HUES64 (cell line): Measurements from ENCODE around the gene C1QTNF6.

Experiments
- H3K27ac ChIP-seq: 2 replicates; pipeline ENCODE4 v1.7.0; 2013; ENCODE audit warnings: low read depth, low read length, inconsistent platforms
- H3K27me3 ChIP-seq: 2 replicates; pipeline ENCODE4 v1.6.1; 2013; ENCODE audit warnings: mild to moderate bottlenecking, low read length; ENCODE audit not compliant: insufficient read depth
- H3K36me3 ChIP-seq: 2 replicates; pipeline ENCODE4 v1.6.1; 2013; ENCODE audit warnings: mild to moderate bottlenecking, low read length; ENCODE audit not compliant: insufficient read depth
- H3K4me1 ChIP-seq: 2 replicates; pipeline ENCODE4 v1.6.1; 2013; ENCODE audit warnings: mild to moderate bottlenecking, low read length, moderate library complexity; ENCODE audit not compliant: insufficient read depth
- H3K4me3 ChIP-seq: 2 replicates; pipeline ENCODE4 v1.5.1; 2013; ENCODE audit warnings: mild to moderate bottlenecking, low read length, moderate library complexity
- H3K9ac ChIP-seq: 2 replicates; pipeline ENCODE4 v1.6.1; 2013; ENCODE audit warnings: mild to moderate bottlenecking, low read depth, low read length
- H3K9me3 ChIP-seq: 2 replicates; pipeline ENCODE4 v1.6.1; 2013; ENCODE audit warnings: low read depth, low read length; ENCODE audit not compliant: insufficient read depth
- WGBS: fragments of 150-250, 120-280 bp; methylation state at CpG from one replicate; pipeline ENCODE4 v1.1.7; 2013; ENCODE audit warnings: missing lambda C conversion rate; 5-methylcytosine and 5-hydroxymethylcytosine counted together

C1QTNF6 gene

DNA sequence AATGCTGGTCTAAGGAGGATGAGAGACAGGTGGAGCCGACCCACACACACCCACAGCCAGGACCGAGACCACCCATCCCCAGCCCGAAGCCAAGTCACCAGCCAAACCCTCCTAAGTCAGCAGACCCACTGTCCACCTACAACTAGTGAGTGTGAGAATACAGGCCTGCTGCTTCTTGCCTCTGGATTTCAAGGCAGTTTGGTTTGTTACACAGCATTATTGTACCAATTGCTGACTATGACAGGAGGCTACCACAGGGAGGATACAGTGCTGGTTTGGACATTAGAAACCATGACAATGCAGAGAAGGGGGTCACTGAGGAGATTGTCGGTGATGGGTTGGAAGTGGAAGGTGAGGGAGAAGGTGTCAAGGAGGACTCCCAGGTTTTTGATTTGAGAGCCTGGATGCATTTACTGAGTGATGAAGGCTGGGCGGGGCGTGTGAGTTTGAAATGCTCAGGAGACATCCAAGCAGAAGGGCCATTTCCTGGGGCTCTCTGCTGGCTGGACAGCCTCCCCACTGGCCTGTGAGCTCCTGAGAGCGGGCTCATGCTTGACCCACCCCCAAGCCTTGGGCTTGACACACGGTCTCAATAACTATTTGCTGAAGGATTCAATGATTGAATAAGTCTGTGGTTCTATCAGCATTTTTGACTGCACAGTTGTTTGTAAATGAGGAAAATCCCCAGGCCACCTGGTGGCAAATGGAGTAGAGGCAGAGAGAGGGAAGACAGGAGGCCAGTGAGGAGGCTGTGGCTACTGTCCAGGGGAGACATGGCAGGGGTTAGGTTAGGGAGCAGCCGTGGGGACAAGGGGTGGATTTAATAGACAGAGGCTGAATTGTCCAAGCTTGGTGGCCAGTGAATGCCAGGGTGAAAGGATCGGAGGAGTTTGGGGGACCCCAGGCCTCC lies 33.6 kb upstream of the C1QTNF6 start:
- Histone ChIP-seq H3K36me3 (no peaks in the 10 kb centered on the region), H3K9ac (no peak overlapping the region), H3K9me3 (no peaks in the 10 kb centered on the region), H3K27me3 (no peaks in the 10 kb centered on the region), H3K27ac (no peak overlapping the region), H3K4me1 (no peaks in the 10 kb centered on the region), H3K4me3 (no peak overlapping the region)
- 96% methylated on average over 9 of the region's 10 CpGs for WGBS

DNA sequence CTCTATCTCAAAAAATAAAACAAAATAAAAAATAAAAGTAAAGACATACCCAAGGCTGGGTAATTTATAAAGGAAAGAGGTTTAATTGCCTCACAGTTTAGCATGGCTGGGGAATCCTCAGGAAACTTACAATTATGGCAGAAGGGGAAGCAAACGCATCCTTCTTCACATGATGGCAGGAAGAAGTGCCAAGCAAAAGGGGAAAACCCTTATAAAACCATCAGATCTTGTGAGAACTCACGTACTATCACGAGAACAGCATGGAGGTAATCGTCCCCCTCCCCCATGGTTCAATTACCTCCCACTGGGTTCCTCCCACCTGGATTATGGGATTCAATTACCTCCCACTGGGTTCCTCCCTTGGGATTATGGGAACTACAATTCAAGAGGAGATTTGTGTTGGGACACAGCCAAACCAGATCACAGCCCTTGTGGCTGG lies 32.5 kb upstream of the C1QTNF6 start:
- H3K27me3 ChIP-seq = no peaks in the 10 kb centered on the region
- WGBS = 72% methylated on average over 4 of the region's 4 CpGs
- H3K4me3 ChIP-seq = no peak overlapping the region
- no peak overlapping the region for H3K27ac ChIP-seq
- H3K36me3 ChIP-seq = no peaks in the 10 kb centered on the region
- no peaks in the 10 kb centered on the region for H3K9me3 ChIP-seq
- no peaks in the 10 kb centered on the region for H3K4me1 ChIP-seq
- H3K9ac ChIP-seq = no peak overlapping the region

DNA sequence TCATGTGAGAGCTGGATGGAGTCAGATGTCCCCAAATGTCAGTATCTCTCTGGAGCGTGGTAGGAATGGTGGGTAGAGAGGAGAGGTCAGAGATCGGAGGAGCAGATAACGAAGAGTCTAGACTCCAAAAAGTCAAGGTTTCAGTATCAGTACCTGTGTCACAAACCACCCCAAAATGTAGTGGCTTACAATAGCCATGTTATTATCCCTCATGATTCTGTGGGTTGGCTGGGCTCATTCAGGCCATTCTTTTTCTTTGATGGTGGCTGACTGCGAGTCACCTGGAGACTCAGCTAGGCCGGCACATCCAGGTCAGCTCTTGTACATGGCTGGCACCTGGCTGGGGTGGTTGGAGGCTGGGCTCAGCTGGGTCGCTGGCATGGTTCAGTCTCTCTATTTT lies 31.5 kb upstream of the C1QTNF6 start:
- no peaks in the 10 kb centered on the region for H3K36me3 ChIP-seq
- H3K27ac ChIP-seq = no peak overlapping the region
- H3K4me3 ChIP-seq = no peak overlapping the region
- WGBS = 92% methylated on average over 6 of the region's 6 CpGs
- H3K9ac ChIP-seq = no peak overlapping the region
- no peaks in the 10 kb centered on the region for H3K27me3 ChIP-seq
- no peaks in the 10 kb centered on the region for H3K9me3 ChIP-seq
- H3K4me1 ChIP-seq = no peaks in the 10 kb centered on the region

DNA sequence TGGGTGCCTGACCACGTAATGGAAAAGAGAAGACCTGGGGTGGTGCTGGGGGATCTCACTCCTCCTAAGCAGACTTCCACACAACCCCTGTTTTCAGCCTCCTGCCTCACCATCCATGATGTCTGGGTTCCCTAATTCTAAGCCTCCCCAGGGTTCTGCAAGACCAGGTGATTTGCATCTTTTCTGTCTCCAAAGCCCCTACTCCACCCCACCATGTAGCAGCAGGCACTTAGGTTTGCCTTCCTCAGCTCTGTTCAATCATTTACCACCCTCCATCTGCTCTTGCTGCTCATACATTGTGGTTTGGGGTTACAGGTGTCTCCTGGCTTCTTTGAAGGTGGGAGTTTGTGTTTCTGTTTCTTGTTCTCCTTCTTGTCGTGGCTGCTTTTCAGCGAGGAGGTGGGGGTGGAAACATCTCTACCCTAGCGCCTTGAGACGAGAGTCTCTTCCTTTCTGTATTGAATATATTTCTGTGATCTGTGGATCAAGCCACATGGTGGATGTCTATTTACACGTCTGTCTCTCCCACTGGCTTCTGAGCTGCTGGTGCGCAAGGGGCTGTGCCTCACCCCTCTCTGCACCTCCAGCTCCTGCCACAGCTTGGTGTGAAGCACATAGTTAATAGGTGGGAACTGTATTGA lies 30.8 kb upstream of the C1QTNF6 start:
- Histone ChIP-seq H3K9ac (no peak overlapping the region), H3K4me3 (no peak overlapping the region), H3K4me1 (no peaks in the 10 kb centered on the region), H3K27me3 (no peaks in the 10 kb centered on the region), H3K27ac (no peak overlapping the region), H3K36me3 (no peaks in the 10 kb centered on the region), H3K9me3 (no peaks in the 10 kb centered on the region)
- 82% methylated on average over 7 of the region's 7 CpGs for WGBS

DNA sequence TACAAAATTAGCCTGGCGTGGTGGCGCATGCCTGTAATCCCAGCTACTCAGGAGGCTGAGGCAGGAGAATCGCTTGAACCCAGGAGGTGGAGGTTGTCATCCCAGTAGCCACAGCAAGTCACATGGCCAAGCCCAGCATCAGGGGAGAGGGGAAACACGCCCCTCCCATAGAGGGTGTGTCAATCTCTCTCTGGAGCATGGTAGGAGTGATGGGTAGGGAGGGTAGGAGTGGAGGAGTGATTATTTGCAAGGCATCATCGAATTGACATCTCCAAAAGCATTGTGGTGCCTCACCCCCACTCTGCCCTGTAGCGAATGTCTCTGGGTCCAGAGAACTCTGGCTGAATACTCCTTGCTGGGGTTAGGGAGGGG lies 30.3 kb upstream of the C1QTNF6 start:
- Histone ChIP-seq H3K36me3 (no peaks in the 10 kb centered on the region), H3K9me3 (no peaks in the 10 kb centered on the region), H3K27me3 (no peaks in the 10 kb centered on the region), H3K27ac (no peak overlapping the region), H3K4me1 (no peaks in the 10 kb centered on the region), H3K4me3 (no peak overlapping the region), H3K9ac (no peak overlapping the region)
- 97% methylated on average over 6 of the region's 6 CpGs for WGBS

DNA sequence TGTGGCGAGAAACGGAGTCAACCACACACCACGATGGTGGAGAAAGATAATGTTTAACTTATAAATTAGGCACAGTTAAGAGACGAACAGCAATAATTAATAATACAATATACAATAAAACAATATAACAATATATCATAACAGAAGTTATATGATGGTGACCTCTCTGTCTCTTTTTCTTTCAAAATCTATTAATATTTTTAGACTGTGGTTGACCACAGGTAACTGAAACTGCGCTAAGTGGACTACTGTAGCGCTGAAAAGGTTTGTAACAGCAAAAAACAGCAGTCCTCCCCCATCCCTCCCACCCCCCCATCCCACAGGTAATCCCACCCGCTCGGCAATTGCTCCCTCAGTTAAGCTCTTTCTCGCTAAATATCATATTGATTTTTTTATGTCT lies 27.8 kb upstream of the C1QTNF6 start:
- Histone ChIP-seq H3K9ac (no peak overlapping the region), H3K4me3 (no peak overlapping the region), H3K27ac (no peak overlapping the region), H3K36me3 (no peaks in the 10 kb centered on the region), H3K9me3 (no peaks in the 10 kb centered on the region), H3K4me1 (peaks cover 5% of the 10 kb centered on the region; the same call in 1 of the 2 replicates), H3K27me3 (no peaks in the 10 kb centered on the region)
- 90% methylated on average over 8 of the region's 9 CpGs for WGBS

DNA sequence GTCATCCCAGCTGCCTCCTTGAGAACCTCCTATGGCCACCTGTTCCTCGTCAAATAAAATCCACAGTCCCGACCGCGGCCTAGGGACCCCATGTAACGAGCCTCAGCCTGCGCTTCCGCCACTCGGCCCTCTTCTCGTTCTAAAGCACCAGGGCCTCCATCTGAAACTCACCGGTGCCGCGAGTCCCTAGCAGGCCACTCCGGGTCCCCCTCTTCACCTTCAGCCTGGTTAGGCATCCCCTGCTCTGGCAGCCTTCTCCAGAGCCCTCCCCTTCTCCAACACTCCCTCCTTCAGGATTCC lies 26.6 kb upstream of the C1QTNF6 start:
- Histone ChIP-seq H3K9me3 (no peaks in the 10 kb centered on the region), H3K4me3 (no peak overlapping the region), H3K27ac (no peak overlapping the region), H3K4me1 (peaks cover 5% of the 10 kb centered on the region; the same call in 1 of the 2 replicates), H3K36me3 (no peaks in the 10 kb centered on the region), H3K27me3 (no peaks in the 10 kb centered on the region), H3K9ac (no peak overlapping the region)
- WGBS = 88% methylated on average over 13 of the region's 13 CpGs

DNA sequence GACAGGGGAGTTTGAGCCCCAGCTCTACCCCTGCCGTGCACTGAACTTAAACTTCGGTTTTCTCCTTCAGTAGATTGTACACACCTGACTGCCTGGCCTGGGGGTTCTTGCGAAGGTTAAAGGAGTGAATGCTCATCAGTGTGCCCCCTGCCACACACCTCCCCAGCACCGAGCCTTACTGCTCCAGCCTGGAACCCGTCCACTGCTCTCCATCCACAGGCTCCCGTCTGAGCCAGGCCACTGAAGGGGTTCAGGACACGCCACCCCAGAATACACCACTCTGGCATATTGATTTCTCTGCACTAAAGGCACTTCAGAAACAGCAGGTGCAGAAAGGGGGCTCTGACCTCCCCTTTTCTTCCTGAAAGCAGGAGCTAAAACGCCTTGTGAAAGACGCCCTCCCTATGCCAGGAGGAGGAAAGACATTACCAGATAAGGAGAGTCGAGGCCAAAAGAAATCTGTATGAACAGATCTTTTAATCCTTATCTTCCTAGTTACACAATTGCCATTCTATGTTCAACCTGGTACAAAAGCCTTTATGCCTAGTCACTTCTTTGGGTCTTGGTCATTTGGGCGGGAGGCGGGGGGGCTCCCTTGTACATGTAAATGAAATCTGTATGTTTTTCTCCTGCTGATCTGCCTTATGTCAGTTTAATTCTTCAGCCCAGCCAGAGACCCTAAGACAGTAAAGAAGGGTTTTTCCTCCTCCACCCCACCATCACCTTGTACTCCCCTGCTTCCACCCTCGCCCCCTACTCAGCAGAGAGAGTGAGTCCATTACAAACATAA lies 26.1 kb upstream of the C1QTNF6 start:
- no peak overlapping the region for H3K9ac ChIP-seq
- H3K4me1 ChIP-seq = peaks cover 5% of the 10 kb centered on the region; the same call in 1 of the 2 replicates
- no peak overlapping the region for H3K4me3 ChIP-seq
- 87% methylated on average over 13 of the region's 13 CpGs for WGBS
- no peak overlapping the region for H3K27ac ChIP-seq
- H3K27me3 ChIP-seq = no peaks in the 10 kb centered on the region
- H3K36me3 ChIP-seq = no peaks in the 10 kb centered on the region
- no peaks in the 10 kb centered on the region for H3K9me3 ChIP-seq

DNA sequence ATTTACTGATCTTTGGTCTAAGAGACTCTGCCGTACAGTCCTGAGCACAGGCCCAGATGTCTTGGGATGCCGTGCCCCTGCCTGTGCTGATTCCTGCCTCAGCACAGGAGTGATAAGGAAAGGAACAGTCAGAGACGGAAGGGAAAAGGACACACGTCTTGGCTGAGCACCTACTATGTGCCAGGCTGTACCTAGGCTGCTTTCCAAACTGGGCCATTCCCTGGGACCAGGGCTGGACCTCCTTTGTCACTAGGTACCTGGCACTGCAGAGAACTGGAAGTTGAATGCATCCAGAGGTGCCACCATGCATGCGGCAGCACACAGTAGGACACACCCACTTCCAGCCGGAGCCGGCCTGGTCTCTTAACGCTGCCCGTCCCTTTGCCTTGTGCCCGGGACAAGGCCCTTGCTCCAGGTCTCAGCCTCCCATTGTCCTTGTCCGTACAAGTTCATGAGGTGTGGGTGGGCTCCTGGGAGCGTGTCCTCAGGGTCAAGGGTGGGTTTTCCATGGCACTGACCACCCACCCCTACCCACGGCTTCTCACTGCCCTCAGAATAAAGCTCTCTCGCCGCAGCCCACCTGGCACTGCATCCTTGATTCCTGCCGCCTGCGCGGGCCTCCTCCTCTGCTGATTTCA lies 25.3 kb upstream of the C1QTNF6 start:
- H3K9me3 ChIP-seq = no peaks in the 10 kb centered on the region
- WGBS = 94% methylated on average over 18 of the region's 18 CpGs
- H3K4me3 ChIP-seq = no peak overlapping the region
- no peak overlapping the region for H3K27ac ChIP-seq
- H3K9ac ChIP-seq = no peak overlapping the region
- no peaks in the 10 kb centered on the region for H3K27me3 ChIP-seq
- peaks cover 5% of the 10 kb centered on the region; the same call in 1 of the 2 replicates for H3K4me1 ChIP-seq
- H3K36me3 ChIP-seq = no peaks in the 10 kb centered on the region

DNA sequence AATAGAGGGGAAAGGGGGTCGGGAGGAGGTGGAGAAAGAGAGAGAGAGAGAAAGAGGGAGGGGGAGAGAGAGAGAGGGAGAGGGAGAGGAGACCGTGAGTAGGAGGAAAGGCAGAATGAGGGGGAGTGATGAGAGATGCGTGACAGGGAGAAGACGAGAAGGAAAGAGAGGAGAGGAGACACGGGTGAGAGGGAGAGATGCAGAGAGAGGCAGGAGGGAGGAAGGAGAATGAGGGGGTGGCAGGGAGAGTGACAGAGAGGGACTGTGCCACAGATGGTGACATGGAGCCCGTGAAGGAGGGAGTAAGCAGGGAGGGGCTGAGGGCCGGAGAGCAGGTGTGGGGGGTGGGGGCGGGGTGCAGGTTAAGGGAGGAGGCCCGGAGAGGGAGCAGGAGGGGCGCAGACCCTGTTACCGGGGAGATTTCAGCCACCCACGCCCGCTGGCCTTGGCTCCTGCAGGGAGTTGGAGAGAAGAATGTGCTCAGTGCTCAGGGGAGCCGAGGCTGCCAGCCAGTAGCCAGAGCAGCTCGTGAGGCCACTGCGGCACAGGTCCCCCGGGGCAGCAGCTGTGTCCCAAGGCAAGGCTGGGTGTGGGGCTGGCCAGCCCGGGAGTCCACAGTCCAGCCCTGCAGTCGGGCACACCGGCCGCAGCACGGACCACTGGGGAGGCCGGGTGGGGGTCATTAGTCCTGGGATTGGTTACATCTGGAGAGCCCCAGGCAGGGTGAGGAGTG lies 24.3 kb upstream of the C1QTNF6 start, which contains the start of gene SSTR3:
Gene SSTR3, minus strand, starts transcription at position 304 of the 733 bp plus-strand sequence. CDS start 4,674 bp downstream, outside the sequence.
- Histone ChIP-seq H3K27me3 (no peaks in the 10 kb centered on the region), H3K9me3 (no peaks in the 10 kb centered on the region), H3K36me3 (no peaks in the 10 kb centered on the region), H3K27ac (no peak within 1 kb of the TSS), H3K9ac (peak within 1 kb of the TSS; percentile 27; the same call in 1 of the 2 replicates), H3K4me1 (peaks cover 5% of the 10 kb centered on the region; the same call in 1 of the 2 replicates), H3K4me3 (peak within 1 kb of the TSS; percentile 32; the same call in 1 of the 2 replicates)
- 24% methylated on average over 23 of the region's 23 CpGs for WGBS
